ENCODE results near the gene GOLGA8N.
A peak's percentile ranks its signal among the peaks of the same experiment; 100 is the strongest.
"Not testable (repeated sequence)": the region's sequence is repeated elsewhere in the genome, so short reads cannot be mapped to it uniquely, and the experiment has no call there.

The GOLGA8N gene

DNA sequence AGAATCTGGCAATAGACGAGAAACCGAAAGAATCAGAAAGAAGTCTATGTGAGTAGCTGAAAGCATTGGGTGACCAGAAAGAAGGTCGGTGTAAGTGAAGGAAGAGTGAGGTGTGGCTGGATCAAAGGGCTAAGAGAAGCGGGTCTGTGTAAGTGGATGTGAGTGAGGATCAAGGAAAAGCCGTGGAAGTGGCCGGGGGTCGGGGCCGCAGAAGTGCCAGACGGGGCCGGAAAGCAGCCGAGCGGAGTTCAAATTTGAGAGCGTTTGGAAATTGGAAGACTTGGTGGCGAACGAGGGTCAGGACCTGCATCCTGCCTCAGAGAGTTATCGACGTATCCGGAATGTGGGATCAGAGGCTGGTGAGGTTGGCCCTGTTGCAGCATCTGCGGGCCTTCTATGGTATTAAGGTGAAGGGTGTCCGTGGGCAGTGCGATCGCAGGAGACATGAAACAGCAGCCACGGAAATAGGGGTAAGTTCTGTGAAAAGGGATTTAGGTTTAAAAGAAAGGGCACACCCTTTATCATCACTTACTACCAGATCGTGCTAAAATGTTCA lies 22.7 kb downstream of the GOLGA8N start:
- not testable (repeated sequence) for H3K9me3 ChIP-seq (ENCODE audit: insufficient read depth, low read depth, low read length); H3K36me3 ChIP-seq (ENCODE audit: insufficient read depth, low read length); H3K4me1 ChIP-seq (ENCODE audit: insufficient read depth, low read length); H3K27me3 ChIP-seq (ENCODE audit: insufficient read depth, low read length)
- H3K27ac ChIP-seq (ENCODE audit: low read depth, low read length), result peak overlapping the region; percentile 46; the same call in 1 of the 2 replicates
- peak overlapping the region; percentile 88 for H3K9ac ChIP-seq (ENCODE audit: low read depth, low read length)
- H3K4me3 ChIP-seq (ENCODE audit: low read length), result peak overlapping the region; percentile 89
- under 1% methylated on average over 11 of the region's 24 CpGs for WGBS

- H3K9me3 ChIP-seq (ENCODE audit: insufficient read depth, low read depth, low read length), result no peaks in the 10 kb centered on the region
- H3K4me3 ChIP-seq (ENCODE audit: low read length), result no peak overlapping the region
- no peak overlapping the region for H3K27ac ChIP-seq (ENCODE audit: low read depth, low read length)
- no peak overlapping the region for H3K9ac ChIP-seq (ENCODE audit: low read depth, low read length)
- 95% methylated on average over 3 of the region's 3 CpGs for WGBS
- no peaks in the 10 kb centered on the region for H3K27me3 ChIP-seq (ENCODE audit: insufficient read depth, low read length)
- H3K4me1 ChIP-seq (ENCODE audit: insufficient read depth, low read length), result no peaks in the 10 kb centered on the region
- H3K36me3 ChIP-seq (ENCODE audit: insufficient read depth, low read length), result peaks cover 85% of the 10 kb centered on the region
Observed at GRCh38 chr15:32636410-32636809, 43.2 kb downstream of the GOLGA8N start.

GRCh38 chr15:32636908-32637567 lies 43.8 kb downstream of the GOLGA8N start:
- no peaks in the 10 kb centered on the region for H3K4me1 ChIP-seq (ENCODE audit: insufficient read depth, low read length)
- no peaks in the 10 kb centered on the region for H3K27me3 ChIP-seq (ENCODE audit: insufficient read depth, low read length)
- H3K4me3 ChIP-seq (ENCODE audit: low read length), result no peak overlapping the region
- H3K36me3 ChIP-seq (ENCODE audit: insufficient read depth, low read length), result peaks cover 79% of the 10 kb centered on the region
- 96% methylated on average over 8 of the region's 8 CpGs for WGBS
- no peak overlapping the region for H3K27ac ChIP-seq (ENCODE audit: low read depth, low read length)
- H3K9me3 ChIP-seq (ENCODE audit: insufficient read depth, low read depth, low read length), result no peaks in the 10 kb centered on the region
- no peak overlapping the region for H3K9ac ChIP-seq (ENCODE audit: low read depth, low read length)

GRCh38 chr15:32637704-32638103 lies 44.4 kb downstream of the GOLGA8N start:
- Histone ChIP-seq H3K4me1 (ENCODE audit: insufficient read depth, low read length) (peaks cover 3% of the 10 kb centered on the region), H3K9me3 (ENCODE audit: insufficient read depth, low read depth, low read length) (no peaks in the 10 kb centered on the region), H3K36me3 (ENCODE audit: insufficient read depth, low read length) (peaks cover 75% of the 10 kb centered on the region), H3K27me3 (ENCODE audit: insufficient read depth, low read length) (no peaks in the 10 kb centered on the region), H3K27ac (ENCODE audit: low read depth, low read length) (no peak overlapping the region), H3K4me3 (ENCODE audit: low read length) (no peak overlapping the region), H3K9ac (ENCODE audit: low read depth, low read length) (no peak overlapping the region)
- WGBS, result 100% methylated on average over 1 of the region's 1 CpG

- Histone ChIP-seq H3K9ac (ENCODE audit: low read depth, low read length) (peak within 1 kb of the TSS; percentile 83), H3K9me3 (ENCODE audit: insufficient read depth, low read depth, low read length) (no peaks in the 10 kb centered on the region), H3K4me3 (ENCODE audit: low read length) (peak within 1 kb of the TSS; percentile 78), H3K27me3 (ENCODE audit: insufficient read depth, low read length) (no peaks in the 10 kb centered on the region), H3K27ac (ENCODE audit: low read depth, low read length) (peak within 1 kb of the TSS; percentile 72), H3K4me1 (ENCODE audit: insufficient read depth, low read length) (peaks cover 18% of the 10 kb centered on the region), H3K36me3 (ENCODE audit: insufficient read depth, low read length) (peaks cover 40% of the 10 kb centered on the region)
- 9% methylated on average over 22 of the region's 22 CpGs for WGBS
Observed at GRCh38 chr15:32641517-32642059, 48.3 kb downstream of the GOLGA8N start, which contains the start of gene SCG5. SCG5 (plus strand) TSS chr15:32641710; CDS start chr15:32643593, 1,883 bp downstream.

DNA sequence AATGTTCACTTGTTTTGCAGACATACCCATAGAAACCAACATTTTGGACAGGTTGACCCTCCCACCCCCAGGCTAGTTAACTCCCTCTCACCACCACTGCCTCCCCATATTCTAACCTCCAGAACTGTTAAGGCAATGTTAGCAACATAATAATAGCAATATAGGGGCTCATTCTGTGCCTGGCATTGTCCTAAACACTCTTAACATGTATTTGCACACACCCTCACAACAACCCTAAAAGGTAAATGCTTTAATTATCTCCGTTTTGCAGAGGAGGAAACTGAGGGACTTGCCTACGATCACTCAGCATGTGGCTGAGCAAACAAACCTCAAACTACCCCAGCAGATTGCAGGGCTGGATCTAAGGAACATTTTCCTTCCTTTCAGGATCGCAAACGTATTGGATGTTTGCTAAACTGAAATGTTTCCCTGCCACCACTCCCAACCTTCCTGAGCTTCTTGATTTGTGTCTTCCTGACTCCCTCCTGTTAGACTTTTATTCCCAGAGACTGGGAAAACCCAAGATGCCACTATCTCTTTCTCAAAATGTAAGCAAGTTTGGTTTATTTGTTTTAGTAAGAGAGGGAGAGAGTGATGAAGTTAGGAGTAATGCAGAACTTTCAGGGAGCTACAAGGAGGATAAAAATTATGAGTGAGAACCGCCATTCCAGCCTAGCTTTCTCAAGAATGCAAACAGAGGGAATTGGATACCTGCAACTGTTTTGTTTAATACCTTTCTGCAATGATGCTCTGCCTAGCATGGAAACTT lies 49.6 kb downstream of the GOLGA8N start:
- WGBS, result 36% methylated on average over 5 of the region's 5 CpGs

DNA sequence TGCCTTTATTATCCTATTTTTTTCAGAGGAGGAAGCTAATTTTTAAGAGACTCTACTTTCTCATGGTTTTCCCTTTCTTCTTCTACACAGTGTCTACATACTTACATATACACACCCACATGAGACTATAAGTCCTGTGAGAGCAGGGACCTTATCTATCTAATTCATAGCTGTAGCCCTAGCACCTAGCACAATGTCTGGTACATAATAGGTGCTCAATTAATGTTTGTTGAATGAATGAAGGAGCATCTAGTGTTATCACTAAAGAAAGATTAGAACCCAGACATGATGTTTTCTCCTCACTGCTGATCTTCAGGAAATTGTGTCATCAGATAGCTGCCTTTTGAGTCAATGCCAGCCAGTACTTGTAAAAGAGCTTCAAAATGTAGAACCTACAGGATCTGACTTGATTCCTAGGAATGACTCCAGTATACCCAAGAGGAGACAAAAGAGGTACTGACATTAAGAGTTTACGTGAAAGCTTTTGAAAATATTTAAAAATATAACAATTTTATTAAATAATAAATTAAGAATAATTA lies 50.7 kb downstream of the GOLGA8N start:
- no peak overlapping the region for H3K4me3 ChIP-seq (ENCODE audit: low read length)
- H3K27ac ChIP-seq (ENCODE audit: low read depth, low read length), result no peak overlapping the region
- H3K9me3 ChIP-seq (ENCODE audit: insufficient read depth, low read depth, low read length), result no peaks in the 10 kb centered on the region
- no CpG with 5 or more reads among the region's 1 CpG for WGBS
- H3K27me3 ChIP-seq (ENCODE audit: insufficient read depth, low read length), result no peaks in the 10 kb centered on the region
- no peak overlapping the region for H3K9ac ChIP-seq (ENCODE audit: low read depth, low read length)
- peaks cover 17% of the 10 kb centered on the region for H3K36me3 ChIP-seq (ENCODE audit: insufficient read depth, low read length)
- H3K4me1 ChIP-seq (ENCODE audit: insufficient read depth, low read length), result peaks cover 18% of the 10 kb centered on the region

More for the DNA sequence above, 49.6 kb downstream of the GOLGA8N start:
- no peaks in the 10 kb centered on the region for H3K9me3 ChIP-seq (ENCODE audit: insufficient read depth, low read depth, low read length)
- peak overlapping the region; percentile 5 for H3K4me3 ChIP-seq (ENCODE audit: low read length)
- H3K27me3 ChIP-seq (ENCODE audit: insufficient read depth, low read length), result no peaks in the 10 kb centered on the region
- no peak overlapping the region for H3K9ac ChIP-seq (ENCODE audit: low read depth, low read length)
- H3K27ac ChIP-seq (ENCODE audit: low read depth, low read length), result no peak overlapping the region; the same call in 1 of the 2 replicates
- H3K36me3 ChIP-seq (ENCODE audit: insufficient read depth, low read length), result peaks cover 27% of the 10 kb centered on the region
- H3K4me1 ChIP-seq (ENCODE audit: insufficient read depth, low read length), result peaks cover 18% of the 10 kb centered on the region

DNA sequence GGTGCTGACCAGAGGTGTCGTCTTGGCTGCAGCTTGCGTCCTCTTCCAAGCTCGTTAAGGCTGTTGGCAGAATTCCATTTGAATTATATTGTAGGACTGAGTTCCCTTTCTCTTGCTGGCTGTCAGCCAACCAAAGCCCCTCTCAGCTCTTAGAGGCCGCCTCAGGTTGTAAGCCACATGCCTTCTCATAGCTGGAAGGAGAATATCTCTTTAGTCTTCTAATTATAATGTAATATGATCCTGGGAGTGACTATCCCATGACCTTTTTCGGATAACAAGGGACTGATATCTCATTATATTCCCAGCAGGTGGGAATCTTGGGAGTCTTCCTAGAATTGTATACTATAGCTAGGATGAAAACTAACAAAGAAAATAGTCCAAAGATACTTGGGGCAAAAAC lies 53.0 kb downstream of the GOLGA8N start:
- no peak overlapping the region for H3K4me3 ChIP-seq (ENCODE audit: low read length)
- H3K9me3 ChIP-seq (ENCODE audit: insufficient read depth, low read depth, low read length), result no peaks in the 10 kb centered on the region
- peaks cover 3% of the 10 kb centered on the region; the same call in 1 of the 2 replicates for H3K36me3 ChIP-seq (ENCODE audit: insufficient read depth, low read length)
- H3K4me1 ChIP-seq (ENCODE audit: insufficient read depth, low read length), result peaks cover 18% of the 10 kb centered on the region
- H3K27me3 ChIP-seq (ENCODE audit: insufficient read depth, low read length), result no peaks in the 10 kb centered on the region
- no peak overlapping the region for H3K9ac ChIP-seq (ENCODE audit: low read depth, low read length)
- WGBS, result 86% methylated on average over 3 of the region's 5 CpGs
- no peak overlapping the region for H3K27ac ChIP-seq (ENCODE audit: low read depth, low read length)

GRCh38 chr15:32649342-32649741 lies 56.1 kb downstream of the GOLGA8N start:
- H3K4me3 ChIP-seq (ENCODE audit: low read length), result no peak overlapping the region
- H3K9ac ChIP-seq (ENCODE audit: low read depth, low read length), result no peak overlapping the region
- WGBS, result 66% methylated on average over 5 of the region's 5 CpGs
- H3K9me3 ChIP-seq (ENCODE audit: insufficient read depth, low read depth, low read length), result no peaks in the 10 kb centered on the region
- H3K4me1 ChIP-seq (ENCODE audit: insufficient read depth, low read length), result peaks cover 26% of the 10 kb centered on the region
- no peak overlapping the region for H3K27ac ChIP-seq (ENCODE audit: low read depth, low read length)
- no peaks in the 10 kb centered on the region for H3K27me3 ChIP-seq (ENCODE audit: insufficient read depth, low read length)
- H3K36me3 ChIP-seq (ENCODE audit: insufficient read depth, low read length), result no peaks in the 10 kb centered on the region

- H3K36me3 ChIP-seq (ENCODE audit: insufficient read depth, low read length), result no peaks in the 10 kb centered on the region
- no peak overlapping the region for H3K9ac ChIP-seq (ENCODE audit: low read depth, low read length)
- no peaks in the 10 kb centered on the region for H3K9me3 ChIP-seq (ENCODE audit: insufficient read depth, low read depth, low read length)
- 37% methylated on average over 6 of the region's 6 CpGs for WGBS
- H3K27me3 ChIP-seq (ENCODE audit: insufficient read depth, low read length), result no peaks in the 10 kb centered on the region
- H3K4me1 ChIP-seq (ENCODE audit: insufficient read depth, low read length), result peaks cover 24% of the 10 kb centered on the region
- H3K27ac ChIP-seq (ENCODE audit: low read depth, low read length), result no peak overlapping the region
- H3K4me3 ChIP-seq (ENCODE audit: low read length), result no peak overlapping the region
Observed at GRCh38 chr15:32651229-32651837, 58.1 kb downstream of the GOLGA8N start.
